HG03135 (cell line): ENCODE measurements around the gene DLX1.

Experiments
- ATAC-seq: cut with Tn5 transposase; IDR thresholded peaks from one replicate; pipeline ENCODE4 v1.9.1; 2021; ENCODE audit warnings: mild to moderate bottlenecking, moderate library complexity; ENCODE audit not compliant: unreplicated experiment

The DLX1 gene

GRCh38 chr2:172096626-172097547 lies 11.6 kb downstream of the DLX1 start:
- ATAC-seq = no peak

- ATAC-seq = no peak
Observed at GRCh38 chr2:172097557-172098131, 12.3 kb downstream of the DLX1 start.

- ATAC-seq = no peak
Observed at GRCh38 chr2:172098287-172098649, 13.0 kb downstream of the DLX1 start.

DNA sequence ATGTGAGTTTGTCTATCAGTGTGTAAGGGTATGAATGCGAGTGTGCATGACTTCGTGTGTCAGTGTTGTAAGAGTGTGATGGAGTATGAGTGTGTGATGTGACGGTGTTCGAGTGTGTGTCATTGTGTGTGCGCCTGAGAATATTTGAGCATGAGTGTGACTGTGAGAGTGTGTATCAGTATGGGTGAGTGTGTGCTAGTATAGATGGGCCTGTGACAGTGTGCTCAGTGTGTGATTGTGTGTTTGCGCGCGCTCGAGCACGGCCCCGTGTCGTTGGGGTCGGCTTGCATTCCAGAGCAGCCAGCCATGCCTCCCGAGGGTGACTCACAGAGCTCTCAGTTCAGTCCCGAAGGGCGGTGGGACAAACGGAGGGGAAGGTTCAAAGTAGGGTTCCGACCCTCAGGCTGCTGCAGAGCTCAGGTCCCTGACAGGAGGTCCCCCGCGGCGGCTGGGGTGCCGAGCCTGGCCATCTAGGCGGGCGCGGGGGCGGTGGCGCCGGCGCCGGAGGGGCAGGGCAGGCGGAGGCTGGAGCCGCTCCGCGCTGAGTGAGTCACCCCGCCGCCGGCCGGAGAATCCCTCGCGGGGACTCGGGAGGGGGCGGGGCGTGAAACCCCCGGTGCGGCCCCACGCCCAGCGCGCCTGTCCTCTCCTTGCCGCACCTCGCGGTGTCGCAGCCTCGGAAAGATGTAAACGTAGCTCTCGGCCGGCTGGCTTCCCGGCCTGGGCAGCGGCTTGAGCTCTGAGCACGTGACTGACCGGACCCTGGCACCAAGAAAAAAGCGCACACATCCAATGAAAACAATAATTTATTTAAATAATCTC lies 13.6 kb downstream of the DLX1 start:
- ATAC-seq = no peak

DNA sequence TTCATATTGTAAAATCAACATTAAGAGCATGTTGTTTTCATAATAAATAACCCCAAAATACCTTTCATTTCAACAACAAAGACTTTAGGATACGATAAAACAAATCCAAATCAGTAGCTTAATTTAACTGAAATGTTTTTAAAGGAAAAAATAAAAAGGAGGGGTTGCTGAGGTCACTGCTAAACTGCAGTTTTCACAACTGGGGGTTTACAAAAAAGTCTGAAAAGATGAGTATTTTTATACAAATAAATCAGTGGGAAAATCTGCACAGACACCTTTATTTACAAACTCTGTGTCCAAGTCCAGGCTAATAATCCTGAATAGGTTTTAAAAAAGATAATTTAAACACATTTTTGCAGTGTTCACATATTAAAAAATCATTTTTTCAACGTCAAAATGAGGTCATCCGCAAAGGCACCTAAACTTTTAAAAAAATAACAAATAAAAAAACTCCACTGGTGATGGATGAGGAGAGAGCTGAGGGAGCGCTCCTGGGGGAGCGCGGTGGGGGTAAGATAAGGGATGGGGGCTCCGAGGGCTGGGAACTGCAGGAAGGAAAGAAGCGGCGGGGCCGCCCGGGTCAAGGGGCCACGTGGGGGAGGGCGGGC lies 14.3 kb downstream of the DLX1 start:
- ATAC-seq = no peak

DNA sequence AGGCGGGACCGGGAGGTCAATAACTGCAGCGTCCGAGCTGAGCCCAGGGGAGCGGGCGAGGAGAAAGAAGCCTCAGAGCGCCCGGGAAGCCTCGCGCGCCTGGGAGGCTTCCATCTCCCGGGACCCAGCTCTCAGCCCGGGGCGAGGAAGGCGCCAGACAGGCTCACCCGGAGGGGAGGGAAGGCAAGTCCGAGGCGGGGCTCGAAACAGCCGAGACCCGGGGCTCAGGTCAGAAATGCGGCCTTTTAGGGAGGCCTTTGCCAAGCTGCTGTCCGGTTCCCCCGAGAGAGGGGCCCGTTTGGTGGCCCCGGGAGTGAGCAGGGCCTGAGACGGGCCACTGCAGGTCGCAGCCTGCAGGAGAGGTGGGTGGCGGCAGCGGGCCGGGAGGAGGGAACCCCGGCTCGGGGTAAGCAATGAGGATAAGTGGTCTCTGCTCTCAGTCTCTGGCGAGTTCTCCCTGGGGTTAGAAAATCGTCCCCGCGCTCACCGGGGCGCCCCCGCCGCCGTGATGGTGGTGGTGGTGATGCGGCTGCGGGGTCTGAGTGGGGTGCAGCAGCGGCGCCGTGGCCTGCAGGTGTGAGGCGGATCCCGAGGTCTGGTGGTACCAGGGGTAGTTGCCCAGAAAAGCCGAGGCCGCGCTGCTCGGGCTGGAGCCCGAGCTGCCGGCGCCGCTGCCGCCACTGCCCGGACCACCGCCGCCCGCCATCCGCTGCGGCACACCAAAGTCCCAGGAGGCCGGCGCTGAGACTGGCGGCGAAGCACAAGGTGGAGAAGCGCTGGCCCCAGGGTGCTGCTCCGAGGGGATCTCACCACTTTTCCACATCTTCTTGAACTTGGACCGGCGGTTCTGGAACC lies 15.0 kb downstream of the DLX1 start:
- no peak for ATAC-seq

- ATAC-seq = no peak
Observed at GRCh38 chr2:172100935-172101820, 15.9 kb downstream of the DLX1 start.

DNA sequence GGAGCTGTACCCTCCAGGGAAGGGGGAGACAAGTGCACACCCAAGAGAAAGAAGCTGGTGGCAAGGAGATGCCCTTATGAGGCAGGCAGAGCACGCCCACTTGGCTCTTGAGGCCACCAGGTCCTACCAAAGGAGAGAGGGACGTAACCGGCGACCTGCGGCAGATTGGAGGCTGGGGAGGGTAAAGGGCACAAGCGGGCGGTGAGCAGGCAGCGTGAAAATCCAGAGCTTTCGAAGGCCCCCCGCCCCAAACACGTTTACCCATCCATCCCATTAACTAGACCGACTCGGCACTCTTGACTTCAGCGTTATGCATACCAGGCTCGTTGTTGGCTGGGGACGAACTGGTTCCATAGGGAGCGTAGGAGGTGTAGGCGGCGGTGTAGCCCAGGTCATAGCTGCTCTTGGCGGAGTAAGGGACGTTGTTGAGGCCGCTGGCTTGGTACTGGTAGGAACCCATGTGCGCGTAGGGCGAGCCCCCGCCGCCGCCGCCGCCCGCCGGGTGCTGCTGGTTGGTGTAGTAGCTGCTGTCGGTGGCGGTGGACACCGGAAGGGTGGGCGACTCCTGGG lies 16.6 kb downstream of the DLX1 start:
- no peak for ATAC-seq

- peak; percentile 61 for ATAC-seq
Observed at GRCh38 chr2:172102391-172103359, 17.4 kb downstream of the DLX1 start, which contains the start of gene DLX2. TSS of gene DLX2 (minus strand) at chr2:172102900. CDS start at chr2:172102538, 362 bp downstream.

DNA sequence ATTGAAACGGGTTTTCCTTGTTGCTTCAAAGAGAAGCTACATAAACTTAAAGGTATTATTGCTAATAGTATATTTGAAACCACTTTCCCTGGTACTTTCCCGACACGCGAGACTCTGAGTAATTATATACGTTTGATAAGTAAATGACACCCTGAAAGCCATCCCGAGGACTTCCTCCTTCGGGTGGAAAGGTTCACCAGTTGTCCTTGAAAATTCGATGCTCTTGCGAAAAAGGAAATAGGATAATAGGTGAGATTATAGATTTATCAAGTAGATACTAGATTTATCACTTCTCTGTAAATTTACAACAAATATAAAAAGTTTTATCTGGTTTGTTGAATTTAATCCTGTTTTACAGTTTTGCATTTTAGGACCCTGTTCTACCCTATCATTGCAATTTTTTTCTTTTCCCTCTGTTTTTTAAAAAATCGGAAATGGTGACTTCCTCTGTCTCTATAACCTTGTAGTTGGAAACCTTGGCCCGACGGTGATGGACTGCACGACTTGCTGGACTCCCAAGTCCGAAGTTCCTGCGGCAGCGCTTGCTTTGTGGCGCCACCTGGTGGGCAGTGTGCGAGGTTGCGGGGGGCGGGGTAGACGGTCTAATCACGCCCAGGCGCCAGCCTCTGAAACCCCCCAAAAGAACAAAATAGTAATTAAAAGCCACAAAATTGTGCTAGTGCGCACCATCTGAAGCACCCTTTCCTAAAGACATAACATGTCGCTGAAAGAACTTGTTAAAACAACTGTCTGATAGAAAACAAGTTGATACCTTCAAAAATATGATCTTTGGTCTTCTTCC lies 18.4 kb downstream of the DLX1 start:
- no peak for ATAC-seq

- ATAC-seq = no peak
Observed at GRCh38 chr2:172105471-172106107, 20.3 kb downstream of the DLX1 start.

DNA sequence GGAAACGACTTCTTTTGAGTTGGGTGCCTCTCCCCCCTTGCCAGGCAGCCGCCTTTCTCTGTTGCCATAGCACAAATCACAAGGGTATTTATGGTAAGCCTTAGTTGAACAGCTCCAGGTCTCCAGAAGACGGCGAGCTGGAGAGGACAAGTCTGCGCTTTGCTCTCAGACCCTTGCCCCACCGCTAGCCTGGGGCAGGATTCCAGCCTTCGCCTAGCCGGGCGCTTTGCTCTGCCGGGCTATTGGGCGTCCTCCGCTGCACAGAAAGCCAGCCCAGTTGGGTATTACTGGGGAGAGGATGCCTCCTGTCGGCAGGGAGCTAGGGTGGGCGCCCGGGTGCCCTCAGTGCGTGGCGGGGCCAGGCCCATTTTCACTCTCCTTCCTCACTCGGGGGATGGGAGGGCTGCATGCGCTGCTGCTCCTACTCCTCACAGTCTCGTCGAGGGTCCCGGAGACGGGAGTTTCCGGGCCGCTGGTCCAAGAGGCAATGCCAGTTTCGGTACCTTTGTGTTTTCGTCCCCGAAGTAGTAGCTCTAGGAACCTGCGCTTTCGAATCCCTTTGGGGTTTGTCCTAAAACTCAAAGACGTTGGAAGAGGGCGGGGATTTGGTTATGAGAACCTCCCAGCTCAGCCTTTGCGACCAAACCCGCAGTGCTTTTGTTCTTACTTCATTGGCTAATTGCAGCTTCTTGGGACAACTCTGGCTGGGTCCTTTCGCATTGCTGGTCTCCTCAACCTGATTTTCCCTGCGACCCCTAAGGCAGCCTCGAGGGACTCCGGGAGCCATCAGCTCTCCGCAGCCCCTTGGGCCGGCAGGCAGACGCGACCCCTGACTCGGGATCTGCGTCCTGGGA lies 21.0 kb downstream of the DLX1 start:
- no peak for ATAC-seq

DNA sequence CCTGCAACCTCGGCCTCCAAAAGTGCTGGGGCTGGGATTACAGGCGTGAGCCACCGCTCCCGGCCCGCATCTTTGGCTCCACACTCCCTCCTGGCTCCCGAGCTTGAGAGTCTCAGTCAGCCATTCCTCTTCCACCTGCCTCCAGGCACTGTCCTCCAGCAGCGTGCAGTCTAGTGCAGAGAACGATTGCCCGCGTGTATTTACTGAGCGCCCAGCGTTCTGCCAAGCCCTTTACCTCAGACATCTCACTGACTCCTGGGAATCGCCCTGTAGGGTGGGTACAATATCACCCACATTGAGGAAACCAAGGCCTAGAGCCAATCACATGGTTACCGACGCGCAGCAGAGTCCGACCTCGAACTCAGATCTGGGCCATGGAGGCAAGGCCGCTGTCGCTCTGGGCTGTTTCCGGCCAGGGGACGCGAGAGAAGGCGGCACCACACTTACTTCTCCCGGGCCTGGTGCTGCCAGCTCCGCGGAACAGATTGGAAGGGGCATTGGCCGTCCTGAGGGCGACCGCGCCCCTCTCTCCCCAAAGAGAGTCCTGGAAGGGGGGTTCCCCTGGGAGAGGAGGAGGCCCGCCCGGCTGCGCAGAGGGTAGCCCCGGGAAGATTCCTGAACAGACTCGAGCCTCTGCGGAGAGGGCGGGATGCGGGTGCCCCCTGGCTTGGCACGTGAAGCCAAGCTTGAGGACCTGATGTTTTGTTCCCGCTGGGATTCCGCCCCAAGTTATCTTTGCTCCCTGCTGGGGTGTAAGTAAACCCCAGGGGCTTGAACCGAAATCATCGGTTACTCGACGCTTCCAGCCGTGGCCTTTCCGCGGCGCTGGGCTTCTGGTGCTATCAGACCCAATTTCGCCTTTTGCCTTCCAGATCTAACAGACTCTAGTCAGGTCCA lies 22.6 kb downstream of the DLX1 start:
- no peak for ATAC-seq

GRCh38 chr2:172108587-172108930 lies 23.3 kb downstream of the DLX1 start:
- ATAC-seq = no peak
